Muscle of leg (tissue), 11 donors: ENCODE results near the gene ERVH48-1. TPM values are rescaled to one million over a fixed set of nuclear protein-coding genes. Genes with fewer than 3 reads are reported as not detected.
"Not testable (repeated sequence)": the region's sequence is repeated elsewhere in the genome, so short reads cannot be mapped to it uniquely, and the experiment has no call there.

Source experiments
- DNase-seq: peaks from one replicate; pipeline ENCODE4 v3.0.0; 2013
- H3K27ac ChIP-seq: one replicate; pipeline ENCODE4 v1.5.1; 2013; ENCODE audit warnings: mild to moderate bottlenecking, low read length, control low read depth
- H3K27me3 ChIP-seq: one replicate; pipeline ENCODE4 v1.6.1; 2013; ENCODE audit warnings: low read length; ENCODE audit not compliant: control insufficient read depth, insufficient read depth
- H3K36me3 ChIP-seq: one replicate; pipeline ENCODE4 v1.6.1; 2013; ENCODE audit warnings: low read length; ENCODE audit not compliant: control insufficient read depth, insufficient read depth
- H3K4me1 ChIP-seq: one replicate; pipeline ENCODE4 v1.6.1; 2013; ENCODE audit warnings: low read length; ENCODE audit not compliant: control insufficient read depth, insufficient read depth
- H3K4me3 ChIP-seq: one replicate; pipeline ENCODE4 v1.5.1; 2013; ENCODE audit warnings: low read length, control low read depth
- H3K9me3 ChIP-seq: replicated peaks from 2 replicates; pipeline ENCODE4 v1.6.1; 2013; ENCODE audit warnings: low read depth, low read length; ENCODE audit not compliant: control insufficient read depth
- whole genome bisulfite sequencing: methylation state at CpG from one replicate; pipeline ENCODE4 v1.1.5; 2013; ENCODE audit warnings: missing lambda C conversion rate; ENCODE audit not compliant: insufficient coverage; 5-methylcytosine and 5-hydroxymethylcytosine counted together
- polyA plus RNA-seq, 8 donors: library from polyadenylated mRNA; unstranded; fragments of 120-200 nt; gene quantifications; one replicate each; pipeline versions ENCODE4 v1.2.1 to v1.2.3, GENCODE V29; 2013; ENCODE audit warnings: inconsistent platforms in 1 of 8, low replicate concordance in 1 of 8; ENCODE audit not compliant: insufficient read length in 8 of 8, insufficient read depth in 1 of 8
- total RNA-seq: library from RNA; stranded (reverse); fragments of 120-200 nt; gene quantifications from one replicate; pipeline ENCODE4 v1.2.4, GENCODE V29; 2013

The ERVH48-1 gene
- total and polyA plus RNA-seq, 9 donors, result 0.20 to 1.3 (median 0.46) TPM

DNA sequence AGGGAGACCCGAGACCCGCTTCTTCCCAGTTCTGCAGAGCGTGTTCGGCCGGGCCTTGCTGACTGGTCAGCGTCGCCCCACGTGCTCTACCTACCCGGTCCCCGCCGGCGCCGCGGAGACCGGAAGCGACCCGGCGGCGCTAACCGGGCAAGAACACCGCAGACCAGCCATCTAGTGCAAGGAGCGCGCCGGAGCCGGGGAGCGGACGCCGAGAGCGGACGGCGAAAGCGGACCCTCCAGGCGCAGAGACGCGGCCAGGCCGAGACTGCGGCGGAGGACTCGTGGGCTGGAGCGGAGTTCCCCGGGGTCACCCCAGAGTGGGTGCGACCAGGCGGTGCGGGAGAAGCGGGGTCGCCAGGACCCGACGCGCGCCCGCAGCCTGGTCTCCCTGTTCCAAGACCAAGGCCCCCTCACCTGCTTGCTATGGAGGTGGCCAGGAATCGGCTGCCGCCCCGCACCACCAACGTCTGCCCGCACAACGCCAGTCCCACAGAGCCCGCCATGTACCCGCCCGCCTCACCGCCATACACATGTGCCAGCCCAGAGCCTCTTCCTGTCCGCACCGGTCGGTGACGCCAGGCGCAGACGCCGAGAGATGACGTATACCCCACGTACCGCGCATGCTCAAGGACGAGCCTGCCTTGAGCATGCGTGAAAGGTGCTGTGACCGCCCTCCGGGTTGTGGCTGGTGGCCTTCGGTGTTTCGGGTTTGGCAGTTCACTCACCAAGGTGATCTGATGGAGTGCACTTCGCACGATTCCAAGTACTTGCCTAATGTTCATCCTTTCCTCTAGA lies 46.2 kb downstream of the ERVH48-1 start, which contains the start of gene WDR4:
TSS of gene WDR4 (minus strand) at position 547 of the 795 bp plus-strand sequence. CDS start at position 503, 44 bp downstream.
- peak within 1 kb of the TSS; percentile 86 for H3K4me3 ChIP-seq
- H3K27me3 ChIP-seq, result no peaks in the 10 kb centered on the region
- no peaks in the 10 kb centered on the region for H3K9me3 ChIP-seq
- peak within 1 kb of the TSS; percentile 88 for H3K27ac ChIP-seq
- peak; percentile 99 for DNase-seq
- under 1% methylated on average over 77 of the region's 80 CpGs for WGBS
- peaks cover 18% of the 10 kb centered on the region for H3K36me3 ChIP-seq
- peaks cover 15% of the 10 kb centered on the region for H3K4me1 ChIP-seq

DNA sequence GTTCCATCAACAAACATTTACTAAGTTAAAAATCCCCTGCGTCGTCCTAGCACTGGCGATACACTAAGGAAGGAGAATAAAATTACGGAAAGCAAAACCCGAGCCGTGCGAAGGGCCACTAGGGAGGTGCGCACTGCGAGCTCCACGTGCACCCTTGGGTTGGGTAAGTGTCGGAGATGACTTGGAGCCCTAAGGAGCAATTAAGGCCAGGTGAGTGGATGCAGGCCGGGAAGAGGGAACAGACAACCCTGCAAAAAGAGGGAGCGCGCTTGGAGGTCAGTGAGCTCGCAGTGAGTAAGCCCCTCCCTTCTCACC lies 46.8 kb downstream of the ERVH48-1 start:
- WGBS, result 0% methylated on average over 12 of the region's 15 CpGs
- Histone ChIP-seq H3K36me3 (peaks cover 21% of the 10 kb centered on the region), H3K4me1 (peaks cover 15% of the 10 kb centered on the region), H3K4me3 (peak overlapping the region; percentile 86), H3K27me3 (no peaks in the 10 kb centered on the region), H3K9me3 (no peaks in the 10 kb centered on the region), H3K27ac (peak overlapping the region; percentile 83)
- no peak for DNase-seq

DNA sequence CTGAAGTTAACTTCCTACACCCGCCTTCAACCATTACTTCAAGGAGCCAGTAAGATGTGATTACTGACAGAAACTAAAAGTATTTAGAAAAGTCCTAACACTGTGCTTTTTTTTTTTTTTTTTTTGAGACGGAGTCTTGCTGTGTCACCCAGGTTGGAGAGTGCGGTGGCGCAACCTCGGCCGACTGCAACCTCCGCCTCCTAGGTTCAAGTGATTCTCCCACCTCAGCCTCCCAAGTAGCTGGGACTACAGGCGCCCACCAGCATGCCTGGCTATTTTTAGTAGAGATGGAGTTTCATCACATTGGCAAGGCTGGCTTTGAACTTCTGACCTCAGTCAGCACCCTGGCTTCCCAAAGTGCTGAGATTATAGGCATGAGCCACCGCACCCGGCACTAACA lies 49.6 kb downstream of the ERVH48-1 start:
- WGBS, result 85% methylated on average over 2 of the region's 10 CpGs
- Histone ChIP-seq H3K4me1 (peaks cover 15% of the 10 kb centered on the region), H3K36me3 (peaks cover 48% of the 10 kb centered on the region)
- not testable (repeated sequence) for H3K4me3 ChIP-seq, DNase-seq, H3K9me3 ChIP-seq, H3K27me3 ChIP-seq, H3K27ac ChIP-seq

DNA sequence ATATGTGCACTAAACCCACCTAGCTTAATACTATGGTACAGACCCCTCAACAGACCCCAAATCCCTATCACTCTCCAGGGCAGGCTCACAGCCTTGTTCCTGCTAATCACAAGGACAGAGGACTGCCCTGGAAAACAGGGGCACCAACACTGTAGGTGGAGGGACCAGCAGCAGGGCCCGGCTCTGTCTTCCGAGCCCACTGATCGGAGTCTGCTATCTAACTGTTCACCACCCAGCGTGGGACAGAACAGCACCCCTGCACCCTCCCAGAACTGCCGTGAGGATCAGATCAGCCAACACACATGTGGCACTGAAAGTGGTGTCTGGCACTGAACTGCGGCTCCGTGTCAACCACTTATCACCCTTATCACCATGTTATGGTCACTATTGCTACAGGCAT lies 52.3 kb downstream of the ERVH48-1 start:
- Histone ChIP-seq H3K27ac (no peak overlapping the region), H3K27me3 (no peaks in the 10 kb centered on the region), H3K4me1 (peaks cover 2% of the 10 kb centered on the region), H3K36me3 (peaks cover 69% of the 10 kb centered on the region), H3K9me3 (no peaks in the 10 kb centered on the region), H3K4me3 (no peak overlapping the region)
- 96% methylated on average over 5 of the region's 7 CpGs for WGBS
- DNase-seq, result no peak

DNA sequence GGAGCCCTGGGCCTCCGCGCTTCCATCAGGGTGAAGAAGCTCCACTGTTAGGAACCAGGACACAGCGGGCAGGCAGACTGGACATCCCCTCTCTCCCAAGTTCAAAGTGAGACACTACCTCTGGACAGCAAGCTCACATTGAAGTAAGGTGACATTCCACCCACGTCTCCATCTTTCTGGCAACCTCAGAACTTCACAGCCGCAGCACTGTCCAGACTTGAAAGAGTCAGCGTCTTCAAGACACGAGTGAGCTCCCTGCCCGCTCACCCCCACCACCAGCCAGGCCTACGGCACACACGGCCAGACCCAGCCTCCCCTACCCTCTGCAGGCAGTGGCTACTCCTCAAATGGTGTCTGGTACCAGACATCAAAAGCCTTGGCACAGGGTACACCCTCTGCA lies 57.2 kb downstream of the ERVH48-1 start:
- peaks cover 64% of the 10 kb centered on the region for H3K36me3 ChIP-seq
- no peak for DNase-seq
- H3K9me3 ChIP-seq, result no peaks in the 10 kb centered on the region
- no peak overlapping the region for H3K27ac ChIP-seq
- H3K27me3 ChIP-seq, result no peaks in the 10 kb centered on the region
- no peak overlapping the region for H3K4me3 ChIP-seq
- peaks cover 10% of the 10 kb centered on the region for H3K4me1 ChIP-seq
- WGBS, result 89% methylated on average over 10 of the region's 10 CpGs

Other genes starting within 250 kb of the ERVH48-1 start
- gene WDR4, start 46.1 kb downstream of the ERVH48-1 start, total RNA-seq, result 5.5 TPM
- gene WDR4, start 46.1 kb downstream of the ERVH48-1 start, polyA plus RNA-seq, result 10 to 100 TPM in 1 of 8 donors, 1 to 10 TPM in 7; 6.7 to 10.7 (median 9.3) TPM
- 33.3 TPM for gene NDUFV3, start 32.3 kb downstream of the ERVH48-1 start, total RNA-seq
- gene NDUFV3, start 32.3 kb downstream of the ERVH48-1 start, polyA plus RNA-seq, result 10 to 100 TPM; 22.8 to 35.5 (median 32.7) TPM
- 13.2 TPM for gene PKNOX1, start 48.9 kb upstream of the ERVH48-1 start, total RNA-seq
- gene PKNOX1, start 48.9 kb upstream of the ERVH48-1 start, polyA plus RNA-seq, result 10 to 100 TPM; 15.1 to 18.7 (median 16.9) TPM
- gene CBS, start 150.2 kb upstream of the ERVH48-1 start, total RNA-seq, result 2.7 TPM
- 1 to 10 TPM; 2.0 to 7.9 (median 6.0) TPM for gene CBS, start 150.2 kb upstream of the ERVH48-1 start, polyA plus RNA-seq
- gene U2AF1, start 181.9 kb upstream of the ERVH48-1 start, total RNA-seq, result 10.2 TPM
- 10 to 100 TPM; 30.6 to 68.6 (median 46.6) TPM for gene U2AF1, start 181.9 kb upstream of the ERVH48-1 start, polyA plus RNA-seq
- not detected for gene CRYAA, start 243.4 kb upstream of the ERVH48-1 start, total RNA-seq
- gene CRYAA, start 243.4 kb upstream of the ERVH48-1 start, polyA plus RNA-seq, result under 1 TPM in 2 of 8 donors, not detected in 6; 0.18 to 0.69 TPM